Amygdala (tissue), 56 donors: Measurements from ENCODE around the gene MLH1.

ENCODE experiments used
- DNase-seq, 56 donors: peaks; one replicate each; lab custom pipeline; 2025; lab: John Stamatoyannopoulos, UW

Gene MLH1

GRCh38 chr3:37075955-37076354 is 82.6 kb downstream of the MLH1 start:
- no peak for DNase-seq

- DNase-seq: no peak
Observed at GRCh38 chr3:37082317-37082716, 89.0 kb downstream of the MLH1 start.

- DNase-seq: no peak
Observed at GRCh38 chr3:37086918-37087317, 93.6 kb downstream of the MLH1 start.

- DNase-seq: no peak
Observed at GRCh38 chr3:37087870-37088269, 94.6 kb downstream of the MLH1 start.

GRCh38 chr3:37092484-37092883 is 99.2 kb downstream of the MLH1 start:
- DNase-seq: no peak

- DNase-seq: no peak
Observed at GRCh38 chr3:37093481-37093880, 100.2 kb downstream of the MLH1 start.

- DNase-seq: no peak
Observed at GRCh38 chr3:37094636-37095035, 101.3 kb downstream of the MLH1 start.

GRCh38 chr3:37096288-37096687 is 103.0 kb downstream of the MLH1 start:
- DNase-seq: no peak

GRCh38 chr3:37096975-37097374 is 103.7 kb downstream of the MLH1 start:
- DNase-seq: no peak

- DNase-seq: no peak
Observed at GRCh38 chr3:37097776-37098175, 104.5 kb downstream of the MLH1 start.

GRCh38 chr3:37098884-37099283 is 105.6 kb downstream of the MLH1 start:
- DNase-seq: no peak

- no peak for DNase-seq
Observed at GRCh38 chr3:37099469-37099868, 106.2 kb downstream of the MLH1 start.

GRCh38 chr3:37100411-37100810 is 107.1 kb downstream of the MLH1 start:
- DNase-seq: no peak
